H7 (cell line): ENCODE measurements around the gene OR11H6. TPM values are rescaled to one million over a fixed set of nuclear protein-coding genes. Genes with fewer than 3 reads are reported as not detected.
"Not testable (repeated sequence)": the region's sequence is repeated elsewhere in the genome, so short reads cannot be mapped to it uniquely, and the experiment has no call there.

Experiments used
- DNase-seq: peaks from one replicate; pipeline ENCODE4 v3.0.0; 2012
- H3K27me3 ChIP-seq: 2 replicates; pipeline ENCODE4 v1.6.0; 2011; ENCODE audit warnings: mild to moderate bottlenecking, low read length; ENCODE audit not compliant: control insufficient read depth, insufficient read depth
- H3K36me3 ChIP-seq: replicated peaks from 2 replicates; pipeline ENCODE4 v1.5.1; 2011; ENCODE audit warnings: low read length; ENCODE audit not compliant: control insufficient read depth, insufficient read depth
- H3K4me3 ChIP-seq: 2 replicates; pipeline ENCODE4 v1.5.1; 2011; ENCODE audit warnings: low read depth, mild to moderate bottlenecking, control low read depth, low read length, moderate library complexity; ENCODE audit not compliant: insufficient read depth
- total RNA-seq: library from RNA; depleted of rRNA; stranded (reverse); fragments of >200 nt; shearing (Covaris generic); gene quantifications from 2 replicates; pipeline ENCODE4 v1.2.3, GENCODE V29; 2014; rRNA removed

The OR11H6 gene, protein sequence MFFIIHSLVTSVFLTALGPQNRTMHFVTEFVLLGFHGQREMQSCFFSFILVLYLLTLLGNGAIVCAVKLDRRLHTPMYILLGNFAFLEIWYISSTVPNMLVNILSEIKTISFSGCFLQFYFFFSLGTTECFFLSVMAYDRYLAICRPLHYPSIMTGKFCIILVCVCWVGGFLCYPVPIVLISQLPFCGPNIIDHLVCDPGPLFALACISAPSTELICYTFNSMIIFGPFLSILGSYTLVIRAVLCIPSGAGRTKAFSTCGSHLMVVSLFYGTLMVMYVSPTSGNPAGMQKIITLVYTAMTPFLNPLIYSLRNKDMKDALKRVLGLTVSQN
- total RNA-seq = not detected in 2 replicates

- no peak for DNase-seq
- no peaks in the 10 kb centered on the region for H3K36me3 ChIP-seq
- H3K27me3 ChIP-seq = no peaks in the 10 kb centered on the region
- no peak within 1 kb of the TSS for H3K4me3 ChIP-seq
These were observed at the start of gene OR11H6 for GRCh38 chr14:20223410-20223809. Gene OR11H6 (plus strand): TSS chr14:20223710. CDS start chr14:20223710, 0 bp downstream.

DNA sequence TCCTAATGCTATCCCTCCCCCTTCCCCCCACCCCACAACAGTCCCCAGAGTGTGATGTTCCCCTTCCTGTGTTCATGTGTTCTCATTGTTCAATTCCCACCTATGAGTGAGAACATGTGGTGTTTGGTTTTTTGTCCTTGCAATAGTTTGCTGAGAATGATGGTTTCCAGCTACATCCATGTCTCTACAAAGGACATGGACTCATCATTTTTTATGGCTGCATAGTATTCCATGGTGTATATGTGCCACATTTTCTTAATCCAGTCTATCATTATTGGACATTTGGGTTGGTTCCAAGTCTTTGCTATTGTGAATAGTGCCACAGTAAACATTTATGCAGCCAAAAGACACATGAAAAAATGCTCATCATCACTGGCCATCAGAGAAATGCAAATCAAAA lies 49.3 kb upstream of the OR11H6 start:
- not testable (repeated sequence) for H3K36me3 ChIP-seq, H3K4me3 ChIP-seq, DNase-seq, H3K27me3 ChIP-seq

GRCh38 chr14:20176330-20176729 lies 47.2 kb upstream of the OR11H6 start:
- no peak overlapping the region for H3K4me3 ChIP-seq
- no peaks in the 10 kb centered on the region for H3K27me3 ChIP-seq
- no peak for DNase-seq
- H3K36me3 ChIP-seq = no peaks in the 10 kb centered on the region

GRCh38 chr14:20177433-20177974 lies 46.0 kb upstream of the OR11H6 start:
- Histone ChIP-seq H3K36me3 (no peaks in the 10 kb centered on the region), H3K4me3 (no peak overlapping the region), H3K27me3 (no peaks in the 10 kb centered on the region)
- DNase-seq = no peak

GRCh38 chr14:20179218-20179617 lies 44.3 kb upstream of the OR11H6 start:
- DNase-seq = no peak
- Histone ChIP-seq H3K36me3 (no peaks in the 10 kb centered on the region), H3K27me3 (no peaks in the 10 kb centered on the region), H3K4me3 (no peak overlapping the region)

DNA sequence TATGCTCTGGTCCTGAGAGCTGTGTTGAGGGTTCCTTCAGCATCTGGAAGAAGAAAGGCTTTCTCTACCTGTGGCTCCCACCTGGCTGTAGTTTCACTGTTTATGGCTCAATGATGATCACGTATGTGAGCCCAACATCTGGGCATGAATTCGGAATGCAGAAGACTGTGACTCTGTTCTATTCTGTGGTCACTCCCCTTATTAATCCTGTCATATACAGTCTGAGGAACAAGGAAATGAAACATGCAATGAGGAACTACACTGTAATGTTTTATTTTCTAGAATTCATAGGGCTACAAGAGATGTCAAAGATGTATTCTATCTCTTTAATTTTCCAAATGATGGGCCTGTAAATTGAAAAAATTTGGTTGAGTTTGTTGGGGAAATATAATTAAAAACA lies 43.6 kb upstream of the OR11H6 start:
- Histone ChIP-seq H3K36me3 (no peaks in the 10 kb centered on the region), H3K27me3 (no peaks in the 10 kb centered on the region), H3K4me3 (no peak overlapping the region)
- DNase-seq = no peak

DNA sequence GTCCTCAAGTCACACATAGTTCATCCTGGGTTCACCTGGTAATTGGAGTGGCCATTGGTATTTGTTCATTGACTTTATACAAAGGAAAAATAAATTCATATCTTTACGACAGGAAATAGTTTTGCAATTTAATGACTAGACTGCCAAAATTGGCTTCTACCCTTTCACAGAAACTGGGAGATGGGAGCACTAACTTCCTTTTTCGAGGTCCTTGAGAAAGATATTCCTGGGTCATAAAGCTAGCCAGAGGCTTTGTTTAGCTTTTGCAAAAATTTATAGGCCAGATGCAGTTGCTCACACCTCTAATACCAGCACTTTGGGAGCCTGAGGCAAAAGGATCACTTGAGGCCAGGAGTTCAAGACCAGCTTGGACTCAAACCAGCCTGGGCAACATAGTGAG lies 43.0 kb upstream of the OR11H6 start:
- Histone ChIP-seq H3K4me3 (no peak overlapping the region), H3K27me3 (no peaks in the 10 kb centered on the region), H3K36me3 (no peaks in the 10 kb centered on the region)
- DNase-seq = no peak

GRCh38 chr14:20184181-20184580 lies 39.3 kb upstream of the OR11H6 start:
- no peaks in the 10 kb centered on the region for H3K36me3 ChIP-seq
- DNase-seq = no peak

GRCh38 chr14:20190596-20190995 lies 32.9 kb upstream of the OR11H6 start, which contains the start of gene OR11G2:
Gene OR11G2 (plus strand): TSS chr14:20190896. CDS start chr14:20197438, 6,542 bp downstream.
- H3K36me3 ChIP-seq = no peaks in the 10 kb centered on the region
- no peaks in the 10 kb centered on the region for H3K27me3 ChIP-seq
- H3K4me3 ChIP-seq = no peak within 1 kb of the TSS
- DNase-seq = no peak

More at GRCh38 chr14:20184181-20184580, 39.3 kb upstream of the OR11H6 start:
- no peaks in the 10 kb centered on the region for H3K27me3 ChIP-seq
- no peak overlapping the region for H3K4me3 ChIP-seq

- no peak for DNase-seq
- no peaks in the 10 kb centered on the region for H3K36me3 ChIP-seq
- H3K27me3 ChIP-seq = no peaks in the 10 kb centered on the region
- H3K4me3 ChIP-seq = no peak overlapping the region
These were observed 32.1 kb upstream of the OR11H6 start for GRCh38 chr14:20191396-20191795.

GRCh38 chr14:20194101-20194500 lies 29.4 kb upstream of the OR11H6 start:
- H3K36me3 ChIP-seq = no peaks in the 10 kb centered on the region
- H3K27me3 ChIP-seq = no peaks in the 10 kb centered on the region
- no peak overlapping the region for H3K4me3 ChIP-seq
- no peak for DNase-seq

- DNase-seq, H3K27me3 ChIP-seq, H3K36me3 ChIP-seq, H3K4me3 ChIP-seq: not testable (repeated sequence)
These were observed 28.3 kb upstream of the OR11H6 start for GRCh38 chr14:20195170-20195569.

DNA sequence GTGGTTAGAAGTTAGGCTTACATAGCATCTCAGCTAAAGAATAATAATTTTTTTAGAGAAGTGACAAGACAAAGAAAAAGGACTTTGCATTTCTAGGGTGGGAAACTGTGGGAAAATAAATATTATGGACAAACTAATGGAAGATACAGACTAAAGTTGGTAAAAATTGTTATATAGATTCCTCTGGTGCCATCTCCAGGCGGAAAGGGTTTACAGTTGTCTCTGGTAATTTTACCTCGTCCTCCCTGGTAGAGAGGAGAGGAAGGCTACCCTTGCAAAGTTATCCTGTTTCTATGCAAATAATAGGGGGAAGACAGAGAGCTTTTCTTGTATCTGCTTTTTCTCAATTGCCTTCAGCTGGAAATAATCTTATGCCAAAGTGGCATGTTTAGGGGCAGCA lies 27.6 kb upstream of the OR11H6 start:
- Histone ChIP-seq H3K27me3 (no peaks in the 10 kb centered on the region), H3K36me3 (no peaks in the 10 kb centered on the region), H3K4me3 (no peak overlapping the region)
- DNase-seq = no peak

- DNase-seq = no peak
- H3K27me3 ChIP-seq = no peaks in the 10 kb centered on the region
- no peak overlapping the region for H3K4me3 ChIP-seq
- H3K36me3 ChIP-seq = no peaks in the 10 kb centered on the region
These were observed 26.1 kb upstream of the OR11H6 start for GRCh38 chr14:20197459-20197858.

GRCh38 chr14:20198991-20199390 lies 24.5 kb upstream of the OR11H6 start:
- H3K4me3 ChIP-seq = no peak overlapping the region
- no peaks in the 10 kb centered on the region for H3K36me3 ChIP-seq
- DNase-seq = no peak
- H3K27me3 ChIP-seq = no peaks in the 10 kb centered on the region
